ENCODE data around the gene INTS11.

Gene INTS11

DNA sequence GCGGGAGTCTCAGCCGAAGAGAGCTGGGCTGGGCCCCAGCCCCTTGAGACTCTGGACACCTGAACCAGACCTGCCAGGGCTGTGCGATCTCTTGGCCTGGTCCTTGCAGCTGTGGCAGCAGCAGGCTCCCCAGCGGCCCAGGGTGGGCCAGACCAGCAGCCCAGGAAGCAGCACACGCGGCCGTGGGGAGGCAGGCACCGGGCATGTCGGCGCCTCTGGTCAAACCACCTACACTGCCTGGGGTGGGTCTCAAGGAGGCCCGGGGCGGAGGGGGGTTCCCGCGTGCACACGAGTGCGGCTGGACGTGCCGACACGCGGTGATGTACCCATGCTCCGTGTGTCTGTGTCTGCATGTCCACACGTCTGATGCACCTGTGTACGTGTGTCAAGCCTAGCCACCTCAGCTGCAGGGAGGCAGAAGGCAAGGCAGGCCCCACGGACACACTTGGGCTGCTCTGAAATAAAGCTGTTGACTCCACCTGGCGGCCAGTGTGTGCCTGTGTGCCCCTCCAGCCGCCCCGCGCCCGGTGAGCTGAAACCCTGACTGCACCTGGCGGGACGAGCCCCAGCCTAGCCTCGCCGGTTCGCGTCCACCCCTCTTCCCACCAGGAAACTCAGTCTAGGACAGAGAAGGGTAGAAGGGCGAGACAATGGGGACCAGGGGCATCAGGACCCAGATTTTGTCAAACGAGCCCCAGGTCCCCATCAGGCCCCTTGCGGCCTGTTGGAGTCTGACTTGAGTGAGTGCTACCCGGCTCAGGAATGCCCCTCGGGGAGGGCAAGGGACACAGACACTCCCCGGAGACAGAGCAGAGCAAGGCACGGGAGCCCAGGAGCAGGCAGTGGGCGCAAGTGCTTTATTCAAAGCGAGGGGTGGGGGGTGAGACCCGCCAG, 32.7 kb downstream of the INTS11 start (continued):
- TF ChIP-seq ZNF426 (tag by site-specific recombination; IDR thresholded peaks at IDR 0.05) (no peak), ZNF626 (tag by site-specific recombination; IDR thresholded peaks at IDR 0.05) (no peak), ZFP41 (tag by site-specific recombination; IDR thresholded peaks at IDR 0.05; ENCODE audit: borderline replicate concordance) (no peak), ZNF214 (tag by site-specific recombination; IDR thresholded peaks at IDR 0.05; ENCODE audit: borderline replicate concordance) (no peak), ZNF302 (tag by site-specific recombination; IDR thresholded peaks at IDR 0.05; ENCODE audit: low read depth) (no peak), ZNF112 (tag by site-specific recombination; IDR thresholded peaks at IDR 0.05) (no peak), SCRT1 (tag by site-specific recombination; IDR thresholded peaks at IDR 0.05; ENCODE audit: borderline replicate concordance) (no peak), WT1 (tag by site-specific recombination; IDR thresholded peaks at IDR 0.05) (no peak), ZNF501 (tag by site-specific recombination; IDR thresholded peaks at IDR 0.05) (peak; percentile 84), ZNF792 (tag by site-specific recombination; IDR thresholded peaks at IDR 0.05) (no peak), ZIC2 (tag by site-specific recombination; IDR thresholded peaks at IDR 0.05) (0 out of 2 replicates have a peak, but pooled peaks have one; percentile 7), ZNF114 (tag by site-specific recombination; IDR thresholded peaks at IDR 0.05) (no peak), EGR2 (tag by site-specific recombination; IDR thresholded peaks at IDR 0.05; ENCODE audit: low read depth) (no peak), SETDB1 (IDR thresholded peaks at IDR 0.05; ENCODE audit: insufficient read length, low read length) (no peak), ZNF391 (tag by site-specific recombination; IDR thresholded peaks at IDR 0.05; ENCODE audit: borderline replicate concordance, low read depth) (peak; percentile 26; the same call in 1 of the 2 replicates), ZNF791 (tag by site-specific recombination; IDR thresholded peaks at IDR 0.05) (no peak), ZNF350 (tag by site-specific recombination; IDR thresholded peaks at IDR 0.05) (no peak)
- TF ChIP-seq, protein P1, sequence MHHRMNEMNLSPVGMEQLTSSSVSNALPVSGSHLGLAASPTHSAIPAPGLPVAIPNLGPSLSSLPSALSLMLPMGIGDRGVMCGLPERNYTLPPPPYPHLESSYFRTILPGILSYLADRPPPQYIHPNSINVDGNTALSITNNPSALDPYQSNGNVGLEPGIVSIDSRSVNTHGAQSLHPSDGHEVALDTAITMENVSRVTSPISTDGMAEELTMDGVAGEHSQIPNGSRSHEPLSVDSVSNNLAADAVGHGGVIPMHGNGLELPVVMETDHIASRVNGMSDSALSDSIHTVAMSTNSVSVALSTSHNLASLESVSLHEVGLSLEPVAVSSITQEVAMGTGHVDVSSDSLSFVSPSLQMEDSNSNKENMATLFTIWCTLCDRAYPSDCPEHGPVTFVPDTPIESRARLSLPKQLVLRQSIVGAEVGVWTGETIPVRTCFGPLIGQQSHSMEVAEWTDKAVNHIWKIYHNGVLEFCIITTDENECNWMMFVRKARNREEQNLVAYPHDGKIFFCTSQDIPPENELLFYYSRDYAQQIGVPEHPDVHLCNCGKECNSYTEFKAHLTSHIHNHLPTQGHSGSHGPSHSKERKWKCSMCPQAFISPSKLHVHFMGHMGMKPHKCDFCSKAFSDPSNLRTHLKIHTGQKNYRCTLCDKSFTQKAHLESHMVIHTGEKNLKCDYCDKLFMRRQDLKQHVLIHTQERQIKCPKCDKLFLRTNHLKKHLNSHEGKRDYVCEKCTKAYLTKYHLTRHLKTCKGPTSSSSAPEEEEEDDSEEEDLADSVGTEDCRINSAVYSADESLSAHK (tag by site-specific recombination; IDR thresholded peaks at IDR 0.05): no peak
- TF ChIP-seq, protein P2, sequence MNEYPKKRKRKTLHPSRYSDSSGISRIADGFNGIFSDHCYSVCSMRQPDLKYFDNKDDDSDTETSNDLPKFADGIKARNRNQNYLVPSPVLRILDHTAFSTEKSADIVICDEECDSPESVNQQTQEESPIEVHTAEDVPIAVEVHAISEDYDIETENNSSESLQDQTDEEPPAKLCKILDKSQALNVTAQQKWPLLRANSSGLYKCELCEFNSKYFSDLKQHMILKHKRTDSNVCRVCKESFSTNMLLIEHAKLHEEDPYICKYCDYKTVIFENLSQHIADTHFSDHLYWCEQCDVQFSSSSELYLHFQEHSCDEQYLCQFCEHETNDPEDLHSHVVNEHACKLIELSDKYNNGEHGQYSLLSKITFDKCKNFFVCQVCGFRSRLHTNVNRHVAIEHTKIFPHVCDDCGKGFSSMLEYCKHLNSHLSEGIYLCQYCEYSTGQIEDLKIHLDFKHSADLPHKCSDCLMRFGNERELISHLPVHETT (tag by site-specific recombination; IDR thresholded peaks at IDR 0.05): peak; percentile 38; the same call in 1 of the 2 replicates
- TF ChIP-seq, protein P3, sequence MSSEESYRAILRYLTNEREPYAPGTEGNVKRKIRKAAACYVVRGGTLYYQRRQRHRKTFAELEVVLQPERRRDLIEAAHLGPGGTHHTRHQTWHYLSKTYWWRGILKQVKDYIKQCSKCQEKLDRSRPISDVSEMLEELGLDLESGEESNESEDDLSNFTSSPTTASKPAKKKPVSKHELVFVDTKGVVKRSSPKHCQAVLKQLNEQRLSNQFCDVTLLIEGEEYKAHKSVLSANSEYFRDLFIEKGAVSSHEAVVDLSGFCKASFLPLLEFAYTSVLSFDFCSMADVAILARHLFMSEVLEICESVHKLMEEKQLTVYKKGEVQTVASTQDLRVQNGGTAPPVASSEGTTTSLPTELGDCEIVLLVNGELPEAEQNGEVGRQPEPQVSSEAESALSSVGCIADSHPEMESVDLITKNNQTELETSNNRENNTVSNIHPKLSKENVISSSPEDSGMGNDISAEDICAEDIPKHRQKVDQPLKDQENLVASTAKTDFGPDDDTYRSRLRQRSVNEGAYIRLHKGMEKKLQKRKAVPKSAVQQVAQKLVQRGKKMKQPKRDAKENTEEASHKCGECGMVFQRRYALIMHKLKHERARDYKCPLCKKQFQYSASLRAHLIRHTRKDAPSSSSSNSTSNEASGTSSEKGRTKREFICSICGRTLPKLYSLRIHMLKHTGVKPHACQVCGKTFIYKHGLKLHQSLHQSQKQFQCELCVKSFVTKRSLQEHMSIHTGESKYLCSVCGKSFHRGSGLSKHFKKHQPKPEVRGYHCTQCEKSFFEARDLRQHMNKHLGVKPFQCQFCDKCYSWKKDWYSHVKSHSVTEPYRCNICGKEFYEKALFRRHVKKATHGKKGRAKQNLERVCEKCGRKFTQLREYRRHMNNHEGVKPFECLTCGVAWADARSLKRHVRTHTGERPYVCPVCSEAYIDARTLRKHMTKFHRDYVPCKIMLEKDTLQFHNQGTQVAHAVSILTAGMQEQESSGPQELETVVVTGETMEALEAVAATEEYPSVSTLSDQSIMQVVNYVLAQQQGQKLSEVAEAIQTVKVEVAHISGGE (tag by site-specific recombination; conservative IDR thresholded peaks at IDR 0.05; ENCODE audit: low read depth): no peak

Data from HEK293 (cell line).